Ishikawa (cell line): ENCODE results near the gene MAML2.

Source experiments
- CEBPB ChIP-seq: IDR thresholded peaks from 2 replicates; pipeline ENCODE4 v1.6.1; 2012
- CREB1 ChIP-seq: IDR thresholded peaks from 2 replicates; pipeline ENCODE4 v1.6.1; 2012; ENCODE audit warnings: low read depth
- EP300 ChIP-seq: IDR thresholded peaks from 2 replicates; pipeline ENCODE4 v1.6.1; 2012; ENCODE audit warnings: borderline replicate concordance
- FOXM1 ChIP-seq: IDR thresholded peaks from 2 replicates; pipeline ENCODE4 v1.6.1; 2012; ENCODE audit warnings: low read depth, borderline replicate concordance
- RAD21 ChIP-seq: IDR thresholded peaks from 2 replicates; pipeline ENCODE4 v1.6.1; 2012; ENCODE audit warnings: low read depth
- TAF1 ChIP-seq: IDR thresholded peaks from 2 replicates; pipeline ENCODE4 v1.6.1; 2012; ENCODE audit warnings: low read depth, mild to moderate bottlenecking
- TEAD4 ChIP-seq: IDR thresholded peaks from 2 replicates; pipeline ENCODE4 v1.6.1; 2012
- TF ChIP-seq, protein P1 (sequence below): IDR thresholded peaks from 2 replicates; pipeline ENCODE4 v1.6.1; 2012

DNA sequence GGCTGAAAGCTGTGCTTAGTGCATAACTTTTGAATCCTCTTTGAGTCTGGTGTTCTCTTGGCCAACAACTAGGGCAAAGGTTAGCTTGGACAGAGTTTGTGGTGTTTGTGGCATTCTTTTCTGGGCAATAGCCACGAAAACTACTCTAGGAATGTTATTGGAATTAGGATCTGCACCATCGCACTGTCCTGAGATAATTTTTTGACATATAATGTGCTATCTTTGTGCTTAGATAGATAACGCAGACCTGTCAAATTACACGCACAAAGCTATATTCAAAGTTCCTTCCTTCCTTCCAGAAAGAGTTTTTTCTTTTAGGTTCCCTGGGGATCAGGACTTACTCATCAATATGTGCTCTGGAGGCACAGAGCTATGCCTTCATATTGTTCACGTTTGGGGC, 252.3 kb downstream of the MAML2 start:
- TF ChIP-seq CREB1 (no peak), FOXM1 (no peak), EP300 (no peak), RAD21 (no peak), TAF1 (no peak), CEBPB (no peak), TEAD4 (no peak)
- TF ChIP-seq, protein P1, sequence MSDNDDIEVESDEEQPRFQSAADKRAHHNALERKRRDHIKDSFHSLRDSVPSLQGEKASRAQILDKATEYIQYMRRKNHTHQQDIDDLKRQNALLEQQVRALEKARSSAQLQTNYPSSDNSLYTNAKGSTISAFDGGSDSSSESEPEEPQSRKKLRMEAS: no peak
